ENCODE results near the gene MPZL3.

The MPZL3 gene

GRCh38 chr11:118245936-118246562 lies 6.1 kb downstream of the MPZL3 start:
- H3K27me3 ChIP-seq (replicated peaks; ENCODE audit: control insufficient read depth, insufficient read depth, low read length, poor library complexity, severe bottlenecking): no peaks in the 10 kb centered on the region
- H3K4me3 ChIP-seq (ENCODE audit: insufficient read depth, low read depth, low read length, poor library complexity, severe bottlenecking): no peak overlapping the region
- no peak overlapping the region for H3K27ac ChIP-seq (ENCODE audit: insufficient read depth, low read length, poor library complexity, severe bottlenecking)
- H3K36me3 ChIP-seq (ENCODE audit: control insufficient read depth, insufficient read depth, low read length): no peaks in the 10 kb centered on the region
- H3K9me3 ChIP-seq (ENCODE audit: control insufficient read depth, low read length): no peaks in the 10 kb centered on the region
- DNase-seq: no peak
- peaks cover 37% of the 10 kb centered on the region for H3K4me1 ChIP-seq (ENCODE audit: control insufficient read depth, insufficient read depth, low read length, poor library complexity, severe bottlenecking)

GRCh38 chr11:118243993-118244762 lies 8.0 kb downstream of the MPZL3 start:
- no peaks in the 10 kb centered on the region for H3K36me3 ChIP-seq (ENCODE audit: control insufficient read depth, insufficient read depth, low read length)
- no peaks in the 10 kb centered on the region for H3K9me3 ChIP-seq (ENCODE audit: control insufficient read depth, low read length)
- no peak overlapping the region for H3K27ac ChIP-seq (ENCODE audit: insufficient read depth, low read length, poor library complexity, severe bottlenecking)
- no peak overlapping the region for H3K4me3 ChIP-seq (ENCODE audit: insufficient read depth, low read depth, low read length, poor library complexity, severe bottlenecking)
- no peak for DNase-seq
- peaks cover 51% of the 10 kb centered on the region for H3K4me1 ChIP-seq (ENCODE audit: control insufficient read depth, insufficient read depth, low read length, poor library complexity, severe bottlenecking)
- no peaks in the 10 kb centered on the region for H3K27me3 ChIP-seq (replicated peaks; ENCODE audit: control insufficient read depth, insufficient read depth, low read length, poor library complexity, severe bottlenecking)

GRCh38 chr11:118243161-118243560 lies 9.0 kb downstream of the MPZL3 start:
- H3K4me1 ChIP-seq (ENCODE audit: control insufficient read depth, insufficient read depth, low read length, poor library complexity, severe bottlenecking): peaks cover 61% of the 10 kb centered on the region
- H3K27ac ChIP-seq (ENCODE audit: insufficient read depth, low read length, poor library complexity, severe bottlenecking): no peak overlapping the region
- no peak overlapping the region for H3K4me3 ChIP-seq (ENCODE audit: insufficient read depth, low read depth, low read length, poor library complexity, severe bottlenecking)
- H3K27me3 ChIP-seq (replicated peaks; ENCODE audit: control insufficient read depth, insufficient read depth, low read length, poor library complexity, severe bottlenecking): no peaks in the 10 kb centered on the region
- H3K9me3 ChIP-seq (ENCODE audit: control insufficient read depth, low read length): no peaks in the 10 kb centered on the region
- H3K36me3 ChIP-seq (ENCODE audit: control insufficient read depth, insufficient read depth, low read length): no peaks in the 10 kb centered on the region
- no peak for DNase-seq

GRCh38 chr11:118241764-118242098 lies 10.4 kb downstream of the MPZL3 start:
- H3K27ac ChIP-seq (ENCODE audit: insufficient read depth, low read length, poor library complexity, severe bottlenecking): peak overlapping the region; percentile 71
- no peaks in the 10 kb centered on the region for H3K9me3 ChIP-seq (ENCODE audit: control insufficient read depth, low read length)
- H3K4me1 ChIP-seq (ENCODE audit: control insufficient read depth, insufficient read depth, low read length, poor library complexity, severe bottlenecking): peaks cover 61% of the 10 kb centered on the region
- no peak for DNase-seq
- H3K36me3 ChIP-seq (ENCODE audit: control insufficient read depth, insufficient read depth, low read length): peaks cover 8% of the 10 kb centered on the region
- H3K4me3 ChIP-seq (ENCODE audit: insufficient read depth, low read depth, low read length, poor library complexity, severe bottlenecking): no peak overlapping the region
- no peaks in the 10 kb centered on the region for H3K27me3 ChIP-seq (replicated peaks; ENCODE audit: control insufficient read depth, insufficient read depth, low read length, poor library complexity, severe bottlenecking)

- peaks cover 59% of the 10 kb centered on the region for H3K4me1 ChIP-seq (ENCODE audit: control insufficient read depth, insufficient read depth, low read length, poor library complexity, severe bottlenecking)
- no peak overlapping the region for H3K4me3 ChIP-seq (ENCODE audit: insufficient read depth, low read depth, low read length, poor library complexity, severe bottlenecking)
- H3K27me3 ChIP-seq (replicated peaks; ENCODE audit: control insufficient read depth, insufficient read depth, low read length, poor library complexity, severe bottlenecking): no peaks in the 10 kb centered on the region
- peak; percentile 37 to 50 (median 46) for DNase-seq
- peaks cover 8% of the 10 kb centered on the region for H3K36me3 ChIP-seq (ENCODE audit: control insufficient read depth, insufficient read depth, low read length)
- peak overlapping the region; percentile 71 for H3K27ac ChIP-seq (ENCODE audit: insufficient read depth, low read length, poor library complexity, severe bottlenecking)
- no peaks in the 10 kb centered on the region for H3K9me3 ChIP-seq (ENCODE audit: control insufficient read depth, low read length)
These were observed 11.0 kb downstream of the MPZL3 start for GRCh38 chr11:118240999-118241763.

- Histone ChIP-seq H3K36me3 (ENCODE audit: control insufficient read depth, insufficient read depth, low read length) (peaks cover 11% of the 10 kb centered on the region), H3K27me3 (replicated peaks; ENCODE audit: control insufficient read depth, insufficient read depth, low read length, poor library complexity, severe bottlenecking) (no peaks in the 10 kb centered on the region), H3K27ac (ENCODE audit: insufficient read depth, low read length, poor library complexity, severe bottlenecking) (peak overlapping the region; percentile 71), H3K9me3 (ENCODE audit: control insufficient read depth, low read length) (no peaks in the 10 kb centered on the region), H3K4me1 (ENCODE audit: control insufficient read depth, insufficient read depth, low read length, poor library complexity, severe bottlenecking) (peaks cover 55% of the 10 kb centered on the region), H3K4me3 (ENCODE audit: insufficient read depth, low read depth, low read length, poor library complexity, severe bottlenecking) (peak overlapping the region; percentile 13)
- DNase-seq: no peak
These were observed 12.5 kb downstream of the MPZL3 start for GRCh38 chr11:118239509-118240205.

GRCh38 chr11:118238929-118239328 lies 13.2 kb downstream of the MPZL3 start:
- Histone ChIP-seq H3K4me1 (ENCODE audit: control insufficient read depth, insufficient read depth, low read length, poor library complexity, severe bottlenecking) (peaks cover 55% of the 10 kb centered on the region), H3K36me3 (ENCODE audit: control insufficient read depth, insufficient read depth, low read length) (peaks cover 17% of the 10 kb centered on the region), H3K27ac (ENCODE audit: insufficient read depth, low read length, poor library complexity, severe bottlenecking) (peak overlapping the region; percentile 71), H3K27me3 (replicated peaks; ENCODE audit: control insufficient read depth, insufficient read depth, low read length, poor library complexity, severe bottlenecking) (no peaks in the 10 kb centered on the region), H3K9me3 (ENCODE audit: control insufficient read depth, low read length) (no peaks in the 10 kb centered on the region), H3K4me3 (ENCODE audit: insufficient read depth, low read depth, low read length, poor library complexity, severe bottlenecking) (no peak overlapping the region)
- DNase-seq: no peak

- Histone ChIP-seq H3K4me3 (ENCODE audit: insufficient read depth, low read depth, low read length, poor library complexity, severe bottlenecking) (no peak overlapping the region), H3K9me3 (ENCODE audit: control insufficient read depth, low read length) (no peaks in the 10 kb centered on the region), H3K27ac (ENCODE audit: insufficient read depth, low read length, poor library complexity, severe bottlenecking) (peak overlapping the region; percentile 71), H3K4me1 (ENCODE audit: control insufficient read depth, insufficient read depth, low read length, poor library complexity, severe bottlenecking) (peaks cover 55% of the 10 kb centered on the region), H3K36me3 (ENCODE audit: control insufficient read depth, insufficient read depth, low read length) (peaks cover 20% of the 10 kb centered on the region), H3K27me3 (replicated peaks; ENCODE audit: control insufficient read depth, insufficient read depth, low read length, poor library complexity, severe bottlenecking) (no peaks in the 10 kb centered on the region)
- DNase-seq: no peak
These were observed 13.7 kb downstream of the MPZL3 start for GRCh38 chr11:118238421-118238820.

GRCh38 chr11:118236170-118236569 lies 16.0 kb downstream of the MPZL3 start:
- no peaks in the 10 kb centered on the region for H3K27me3 ChIP-seq (replicated peaks; ENCODE audit: control insufficient read depth, insufficient read depth, low read length, poor library complexity, severe bottlenecking)
- H3K36me3 ChIP-seq (ENCODE audit: control insufficient read depth, insufficient read depth, low read length): peaks cover 29% of the 10 kb centered on the region
- no peaks in the 10 kb centered on the region for H3K9me3 ChIP-seq (ENCODE audit: control insufficient read depth, low read length)
- H3K27ac ChIP-seq (ENCODE audit: insufficient read depth, low read length, poor library complexity, severe bottlenecking): no peak overlapping the region
- H3K4me1 ChIP-seq (ENCODE audit: control insufficient read depth, insufficient read depth, low read length, poor library complexity, severe bottlenecking): peaks cover 35% of the 10 kb centered on the region
- H3K4me3 ChIP-seq (ENCODE audit: insufficient read depth, low read depth, low read length, poor library complexity, severe bottlenecking): no peak overlapping the region
- no peak for DNase-seq

All from effector memory CD4-positive, alpha-beta T cell (primary cell).